Measurements from ENCODE around the gene ADAMTS16.

DNA sequence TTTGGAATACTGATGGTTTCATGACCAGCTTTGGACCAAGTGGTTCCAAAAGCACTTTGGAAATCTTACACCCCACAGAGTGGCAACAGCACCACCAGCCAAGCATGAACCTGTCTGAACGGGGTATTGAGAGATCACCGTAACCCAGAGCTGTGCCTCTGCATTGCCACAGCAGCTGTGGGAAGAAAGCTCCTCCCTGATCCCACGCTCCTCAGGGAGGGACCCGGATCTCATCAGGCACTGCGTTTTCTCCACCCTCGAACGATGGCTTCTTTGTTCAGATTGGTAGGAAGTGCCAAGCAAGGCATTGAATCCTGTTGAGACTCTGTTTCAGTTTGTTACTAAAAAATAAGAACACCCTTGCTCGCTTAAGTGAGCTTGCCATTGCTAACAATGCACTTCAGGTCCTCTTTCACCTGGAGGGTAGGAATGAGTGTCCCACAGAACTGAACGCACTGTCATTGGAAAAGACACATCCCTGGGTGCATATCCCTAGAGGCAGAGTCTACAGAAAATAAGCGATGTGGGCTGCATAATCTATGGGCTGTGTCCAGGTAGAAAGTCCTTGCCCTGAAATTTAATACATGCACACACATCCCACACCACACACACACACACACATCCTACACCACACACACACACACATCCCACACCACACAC lies 164.4 kb downstream of the ADAMTS16 start:
- TF ChIP-seq, protein P1, sequence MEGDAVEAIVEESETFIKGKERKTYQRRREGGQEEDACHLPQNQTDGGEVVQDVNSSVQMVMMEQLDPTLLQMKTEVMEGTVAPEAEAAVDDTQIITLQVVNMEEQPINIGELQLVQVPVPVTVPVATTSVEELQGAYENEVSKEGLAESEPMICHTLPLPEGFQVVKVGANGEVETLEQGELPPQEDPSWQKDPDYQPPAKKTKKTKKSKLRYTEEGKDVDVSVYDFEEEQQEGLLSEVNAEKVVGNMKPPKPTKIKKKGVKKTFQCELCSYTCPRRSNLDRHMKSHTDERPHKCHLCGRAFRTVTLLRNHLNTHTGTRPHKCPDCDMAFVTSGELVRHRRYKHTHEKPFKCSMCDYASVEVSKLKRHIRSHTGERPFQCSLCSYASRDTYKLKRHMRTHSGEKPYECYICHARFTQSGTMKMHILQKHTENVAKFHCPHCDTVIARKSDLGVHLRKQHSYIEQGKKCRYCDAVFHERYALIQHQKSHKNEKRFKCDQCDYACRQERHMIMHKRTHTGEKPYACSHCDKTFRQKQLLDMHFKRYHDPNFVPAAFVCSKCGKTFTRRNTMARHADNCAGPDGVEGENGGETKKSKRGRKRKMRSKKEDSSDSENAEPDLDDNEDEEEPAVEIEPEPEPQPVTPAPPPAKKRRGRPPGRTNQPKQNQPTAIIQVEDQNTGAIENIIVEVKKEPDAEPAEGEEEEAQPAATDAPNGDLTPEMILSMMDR (IDR thresholded peaks at IDR 0.05): no peak
- TF ChIP-seq POLR2A (IDR thresholded peaks at IDR 0.05): no peak
- no peak for TF ChIP-seq POLR2AphosphoS5 (IDR thresholded peaks at IDR 0.05)
